SJSA1 (cell line): ENCODE data around the gene PRR20B. TPM values are rescaled to one million over a fixed set of nuclear protein-coding genes. Genes with fewer than 3 reads are reported as not detected.

Experiments
- total RNA-seq: library from RNA; depleted of rRNA; stranded (reverse); fragments of >200 nt; shearing (Covaris generic); gene quantifications from 2 replicates; pipeline ENCODE4 v1.2.3, GENCODE V29; 2014; rRNA removed

The PRR20B gene
- total RNA-seq, 1 experiment from 2014 or later = not detected

Other genes starting within 250 kb of the PRR20B start
- gene PRR20A, start 6.6 kb upstream of the PRR20B start, total RNA-seq = not detected in 2 replicates
- gene PRR20C, start 6.6 kb downstream of the PRR20B start, total RNA-seq = not detected in 2 replicates
- gene PRR20D, start 13.1 kb downstream of the PRR20B start, total RNA-seq = not detected in 2 replicates
- not detected in 2 replicates for gene PRR20E, start 19.7 kb downstream of the PRR20B start, total RNA-seq